ENCODE data around the gene ISG15.
"Not testable (repeated sequence)": the region's sequence is repeated elsewhere in the genome, so short reads cannot be mapped to it uniquely, and the experiment has no call there.

The ISG15 gene

GRCh38 chr1:976791-977190 lies 36.5 kb upstream of the ISG15 start:
- H3K4me3 ChIP-seq (ENCODE audit: low read depth, low read length) = not testable (repeated sequence)

GRCh38 chr1:978069-978834 lies 35.0 kb upstream of the ISG15 start:
- H3K36me3 ChIP-seq (ENCODE audit: control insufficient read depth, insufficient read depth, low read length) = no peaks in the 10 kb centered on the region
- no peak overlapping the region for H3K9ac ChIP-seq (ENCODE audit: low read length)
- no peaks in the 10 kb centered on the region for H3K9me3 ChIP-seq (ENCODE audit: control insufficient read depth, insufficient read depth, low read depth, low read length)
- peaks cover 77% of the 10 kb centered on the region for H3K27me3 ChIP-seq (ENCODE audit: control insufficient read depth, insufficient read depth, low read length)
- peaks cover 5% of the 10 kb centered on the region; the same call in 1 of the 2 replicates for H3K4me1 ChIP-seq (ENCODE audit: control insufficient read depth, insufficient read depth, low read length)
- no peak overlapping the region for H3K4me3 ChIP-seq (ENCODE audit: low read depth, low read length)
- H3K27ac ChIP-seq (ENCODE audit: low read depth, low read length) = no peak overlapping the region

More at GRCh38 chr1:976791-977190, 36.5 kb upstream of the ISG15 start:
- peaks cover 75% of the 10 kb centered on the region for H3K27me3 ChIP-seq (ENCODE audit: control insufficient read depth, insufficient read depth, low read length)
- not testable (repeated sequence) for H3K4me1 ChIP-seq (ENCODE audit: control insufficient read depth, insufficient read depth, low read length); H3K36me3 ChIP-seq (ENCODE audit: control insufficient read depth, insufficient read depth, low read length); H3K9ac ChIP-seq (ENCODE audit: low read length); H3K27ac ChIP-seq (ENCODE audit: low read depth, low read length); H3K9me3 ChIP-seq (ENCODE audit: control insufficient read depth, insufficient read depth, low read depth, low read length)

GRCh38 chr1:978835-979743 lies 34.2 kb upstream of the ISG15 start:
- Histone ChIP-seq H3K36me3 (ENCODE audit: control insufficient read depth, insufficient read depth, low read length) (no peaks in the 10 kb centered on the region), H3K27ac (ENCODE audit: low read depth, low read length) (no peak overlapping the region), H3K4me3 (ENCODE audit: low read depth, low read length) (no peak overlapping the region), H3K9me3 (ENCODE audit: control insufficient read depth, insufficient read depth, low read depth, low read length) (no peaks in the 10 kb centered on the region), H3K27me3 (ENCODE audit: control insufficient read depth, insufficient read depth, low read length) (peaks cover 78% of the 10 kb centered on the region), H3K9ac (ENCODE audit: low read length) (no peak overlapping the region), H3K4me1 (ENCODE audit: control insufficient read depth, insufficient read depth, low read length) (peaks cover 5% of the 10 kb centered on the region; the same call in 1 of the 2 replicates)

GRCh38 chr1:979744-980072 lies 33.6 kb upstream of the ISG15 start:
- no peaks in the 10 kb centered on the region for H3K36me3 ChIP-seq (ENCODE audit: control insufficient read depth, insufficient read depth, low read length)

GRCh38 chr1:980137-980571 lies 33.1 kb upstream of the ISG15 start:
- Histone ChIP-seq H3K27me3 (ENCODE audit: control insufficient read depth, insufficient read depth, low read length) (peaks cover 74% of the 10 kb centered on the region), H3K4me3 (ENCODE audit: low read depth, low read length) (no peak overlapping the region), H3K27ac (ENCODE audit: low read depth, low read length) (no peak overlapping the region), H3K4me1 (ENCODE audit: control insufficient read depth, insufficient read depth, low read length) (peaks cover 5% of the 10 kb centered on the region; the same call in 1 of the 2 replicates), H3K9me3 (ENCODE audit: control insufficient read depth, insufficient read depth, low read depth, low read length) (no peaks in the 10 kb centered on the region), H3K9ac (ENCODE audit: low read length) (no peak overlapping the region), H3K36me3 (ENCODE audit: control insufficient read depth, insufficient read depth, low read length) (no peaks in the 10 kb centered on the region)

More at GRCh38 chr1:979744-980072, 33.6 kb upstream of the ISG15 start:
- H3K9ac ChIP-seq (ENCODE audit: low read length) = no peak overlapping the region
- H3K9me3 ChIP-seq (ENCODE audit: control insufficient read depth, insufficient read depth, low read depth, low read length) = no peaks in the 10 kb centered on the region
- H3K27ac ChIP-seq (ENCODE audit: low read depth, low read length) = no peak overlapping the region
- H3K27me3 ChIP-seq (ENCODE audit: control insufficient read depth, insufficient read depth, low read length) = peaks cover 74% of the 10 kb centered on the region
- peaks cover 5% of the 10 kb centered on the region; the same call in 1 of the 2 replicates for H3K4me1 ChIP-seq (ENCODE audit: control insufficient read depth, insufficient read depth, low read length)
- no peak overlapping the region for H3K4me3 ChIP-seq (ENCODE audit: low read depth, low read length)

GRCh38 chr1:980602-981395 lies 32.5 kb upstream of the ISG15 start:
- Histone ChIP-seq H3K36me3 (ENCODE audit: control insufficient read depth, insufficient read depth, low read length) (no peaks in the 10 kb centered on the region), H3K9me3 (ENCODE audit: control insufficient read depth, insufficient read depth, low read depth, low read length) (no peaks in the 10 kb centered on the region), H3K27me3 (ENCODE audit: control insufficient read depth, insufficient read depth, low read length) (peaks cover 74% of the 10 kb centered on the region), H3K9ac (ENCODE audit: low read length) (no peak overlapping the region), H3K4me3 (ENCODE audit: low read depth, low read length) (no peak overlapping the region), H3K4me1 (ENCODE audit: control insufficient read depth, insufficient read depth, low read length) (peaks cover 2% of the 10 kb centered on the region; the same call in 1 of the 2 replicates), H3K27ac (ENCODE audit: low read depth, low read length) (no peak overlapping the region)

- Histone ChIP-seq H3K27ac (ENCODE audit: low read depth, low read length) (no peak overlapping the region), H3K36me3 (ENCODE audit: control insufficient read depth, insufficient read depth, low read length) (no peaks in the 10 kb centered on the region), H3K4me1 (ENCODE audit: control insufficient read depth, insufficient read depth, low read length) (no peaks in the 10 kb centered on the region), H3K4me3 (ENCODE audit: low read depth, low read length) (no peak overlapping the region), H3K27me3 (ENCODE audit: control insufficient read depth, insufficient read depth, low read length) (peaks cover 74% of the 10 kb centered on the region), H3K9me3 (ENCODE audit: control insufficient read depth, insufficient read depth, low read depth, low read length) (no peaks in the 10 kb centered on the region), H3K9ac (ENCODE audit: low read length) (no peak overlapping the region)
Measured at GRCh38 chr1:981491-981954, 31.8 kb upstream of the ISG15 start.

GRCh38 chr1:981955-982558 lies 31.2 kb upstream of the ISG15 start, which contains the start of gene PERM1:
Gene PERM1, minus strand, starts transcription at chr1:982093. Its CDS starts 1,064 bp downstream, at chr1:981029.
- H3K9ac ChIP-seq (ENCODE audit: low read length) = no peak within 1 kb of the TSS
- H3K36me3 ChIP-seq (ENCODE audit: control insufficient read depth, insufficient read depth, low read length) = no peaks in the 10 kb centered on the region
- H3K27me3 ChIP-seq (ENCODE audit: control insufficient read depth, insufficient read depth, low read length) = peaks cover 76% of the 10 kb centered on the region
- no peak within 1 kb of the TSS for H3K27ac ChIP-seq (ENCODE audit: low read depth, low read length)
- no peak within 1 kb of the TSS for H3K4me3 ChIP-seq (ENCODE audit: low read depth, low read length)
- no peaks in the 10 kb centered on the region for H3K9me3 ChIP-seq (ENCODE audit: control insufficient read depth, insufficient read depth, low read depth, low read length)
- H3K4me1 ChIP-seq (ENCODE audit: control insufficient read depth, insufficient read depth, low read length) = no peaks in the 10 kb centered on the region

- Histone ChIP-seq H3K36me3 (ENCODE audit: control insufficient read depth, insufficient read depth, low read length) (no peaks in the 10 kb centered on the region), H3K9ac (ENCODE audit: low read length) (no peak overlapping the region), H3K4me3 (ENCODE audit: low read depth, low read length) (no peak overlapping the region), H3K27me3 (ENCODE audit: control insufficient read depth, insufficient read depth, low read length) (peaks cover 76% of the 10 kb centered on the region), H3K27ac (ENCODE audit: low read depth, low read length) (no peak overlapping the region), H3K4me1 (ENCODE audit: control insufficient read depth, insufficient read depth, low read length) (no peaks in the 10 kb centered on the region), H3K9me3 (ENCODE audit: control insufficient read depth, insufficient read depth, low read depth, low read length) (no peaks in the 10 kb centered on the region)
Measured at GRCh38 chr1:982765-983436, 30.4 kb upstream of the ISG15 start.

All from HUES6 (cell line).